Sigmoid colon (tissue), 7 donors: Measurements from ENCODE around the gene SSB. TPM values are rescaled to one million over a fixed set of nuclear protein-coding genes. Genes with fewer than 3 reads are reported as not detected.

Experiments
- DNase-seq: peaks from one replicate; pipeline ENCODE4 v3.0.0-alpha.2; 2019
- H3K27ac ChIP-seq, 4 donors: fragments of 200-600 bp; sonication (generic); one replicate each; pipeline ENCODE4 v1.5.1; 2016 to 2019; ENCODE audit warnings: mild to moderate bottlenecking in 1 of 4
- H3K27me3 ChIP-seq, 3 donors: fragments of 200-600 bp; sonication (generic); one replicate each; pipeline ENCODE4 v1.5.1; 2019; ENCODE audit warnings: mild to moderate bottlenecking in 1 of 3
- H3K36me3 ChIP-seq, 4 donors: fragments of 200-600 bp; sonication (generic); one replicate each; pipeline ENCODE4 v1.5.1; 2016 to 2019
- H3K4me1 ChIP-seq, 4 donors: fragments of 200-600 bp; sonication (generic); one replicate each; pipeline ENCODE4 v1.5.1; 2017 to 2019
- H3K4me3 ChIP-seq, 4 donors: fragments of 200-600 bp; sonication (generic); one replicate each; pipeline ENCODE4 v1.5.1; 2017 to 2019; ENCODE audit warnings: mild to moderate bottlenecking in 2 of 4, moderate library complexity in 1 of 4
- H3K9me3 ChIP-seq, 4 donors: fragments of 200-600 bp in 3 of 4; sonication (generic) in 3 of 4; one replicate each; pipeline versions ENCODE4 v1.5.1 to v1.6.1; 2013 to 2019
- CTCF ChIP-seq, 4 experiments: fragments of 450-650 bp in 3 of 4; fragments of 200-600 bp in 1 of 4; IDR thresholded peaks; one replicate each; pipeline ENCODE4 v1.5.1; 2016 to 2019; ENCODE audit warnings: antibody characterized with exemption in 4 of 4, mild to moderate bottlenecking in 3 of 4, moderate library complexity in 2 of 4
- EP300 ChIP-seq, 4 donors: sonication (generic); formaldehyde crosslinking; IDR thresholded peaks; one replicate each; pipeline ENCODE4 v1.6.1; 2017; ENCODE audit warnings: antibody characterized with exemption in 4 of 4
- POLR2A ChIP-seq, 2 donors: fragments of 450-650 bp; IDR thresholded peaks; one replicate each; pipeline ENCODE4 v1.6.1; 2016; ENCODE audit warnings: antibody characterized with exemption in 2 of 2, mild to moderate bottlenecking in 2 of 2, moderate library complexity in 2 of 2
- POLR2AphosphoS5 ChIP-seq, 4 donors: sonication (generic); formaldehyde crosslinking; IDR thresholded peaks; one replicate each; pipeline ENCODE4 v1.6.1; 2017; ENCODE audit warnings: antibody characterized with exemption in 4 of 4
- WGBS, 2 donors: extraction: QIAGEN DNeasy Blood & Tissue Kit; methylation state at CpG; one replicate each; pipeline ENCODE4 v1.1.7; 2013; 5-methylcytosine and 5-hydroxymethylcytosine counted together
- intact Hi-C: fragments of 100-400 bp; cut with DNase I; formaldehyde crosslinking; loops from one replicate; pipeline ENCODE4 v1.15.1; 2023
- polyA plus RNA-seq, 3 donors: library from polyadenylated mRNA; stranded (reverse); fragments of 200-250 nt; gene quantifications; one replicate each; pipeline ENCODE4 v1.2.3, GENCODE V29; 2013
- total RNA-seq, 4 donors: library from RNA; depleted of rRNA; stranded (reverse); fragments of >200 nt; gene quantifications; one replicate each; pipeline ENCODE4 v1.1.0, GENCODE V29; 2016
- donor health status: healthy with polysubstance abuse.
- donor health status: Bipolar disorder and iron deficiency.
- donor health status: healthy.

The SSB gene
- total and polyA plus RNA-seq, 7 donors = 55.0 to 126 (median 71.7) TPM

GRCh38 chr2:169767243-169767888 lies 31.3 kb upstream of the SSB start:
- 16 to 27% methylated on average over 12 of the region's 12 CpGs for WGBS, 2 donors
- TF ChIP-seq POLR2AphosphoS5 (IDR thresholded peaks at IDR 0.05) = peak in 1 of 4 donors; percentile 8
- peak in 3 of 4 experiments; percentile 46 to 65 (median 53) for TF ChIP-seq CTCF (IDR thresholded peaks at IDR 0.05)
- no peak for TF ChIP-seq EP300 (IDR thresholded peaks at IDR 0.05)
- no peak for TF ChIP-seq POLR2A (IDR thresholded peaks at IDR 0.05)
- intact Hi-C loops = no loop called here
- DNase-seq = peak; percentile 67
- H3K27ac ChIP-seq = no peak overlapping the region
- peaks cover 2 to 17% (median 11%) of the 10 kb centered on the region in 4 donors for H3K4me1 ChIP-seq
- no peaks in the 10 kb centered on the region for H3K36me3 ChIP-seq
- no peak overlapping the region for H3K4me3 ChIP-seq
- no peaks in the 10 kb centered on the region for H3K9me3 ChIP-seq
- no peaks in the 10 kb centered on the region for H3K27me3 ChIP-seq

- H3K27ac ChIP-seq = no peak overlapping the region
- no peaks in the 10 kb centered on the region for H3K36me3 ChIP-seq
- 31 to 44% methylated on average over 72 of the region's 72 CpGs for WGBS, 2 donors
- DNase-seq = no peak
- intact Hi-C loops = no loop called here
- peak overlapping the region in 3 of 4 donors; percentile 14 to 28 (median 26) for H3K4me3 ChIP-seq
- TF ChIP-seq POLR2A (IDR thresholded peaks at IDR 0.05) = no peak
- no peak for TF ChIP-seq POLR2AphosphoS5 (IDR thresholded peaks at IDR 0.05)
- peaks cover 2 to 17% (median 11%) of the 10 kb centered on the region in 4 donors for H3K4me1 ChIP-seq
- no peaks in the 10 kb centered on the region for H3K27me3 ChIP-seq
- no peaks in the 10 kb centered on the region for H3K9me3 ChIP-seq
Observed at GRCh38 chr2:169768262-169768995, 30.2 kb upstream of the SSB start.

GRCh38 chr2:169771021-169771420 lies 27.6 kb upstream of the SSB start:
- WGBS, 2 donors = 69 to 88% methylated on average over 5 of the region's 5 CpGs
- intact Hi-C loops = no loop called here

GRCh38 chr2:169771612-169772011 lies 27.1 kb upstream of the SSB start:
- H3K27me3 ChIP-seq = no peaks in the 10 kb centered on the region
- intact Hi-C loops = no loop called here
- H3K9me3 ChIP-seq = no peaks in the 10 kb centered on the region
- no peak for DNase-seq
- no peak overlapping the region for H3K27ac ChIP-seq
- H3K4me1 ChIP-seq = peaks cover 2 to 27% (median 18%) of the 10 kb centered on the region in 4 donors
- no peak overlapping the region for H3K4me3 ChIP-seq
- TF ChIP-seq CTCF (IDR thresholded peaks at IDR 0.05) (no peak), EP300 (IDR thresholded peaks at IDR 0.05) (no peak), POLR2AphosphoS5 (IDR thresholded peaks at IDR 0.05) (no peak), POLR2A (IDR thresholded peaks at IDR 0.05) (no peak)
- H3K36me3 ChIP-seq = no peaks in the 10 kb centered on the region
- WGBS, 2 donors = 85 to 94% methylated on average over 2 of the region's 2 CpGs

More at GRCh38 chr2:169771021-169771420, 27.6 kb upstream of the SSB start:
- H3K27me3 ChIP-seq = no peaks in the 10 kb centered on the region
- H3K4me1 ChIP-seq = peaks cover 2 to 21% (median 15%) of the 10 kb centered on the region in 4 donors
- no peaks in the 10 kb centered on the region for H3K9me3 ChIP-seq
- TF ChIP-seq CTCF (IDR thresholded peaks at IDR 0.05) (no peak), POLR2AphosphoS5 (IDR thresholded peaks at IDR 0.05) (no peak), POLR2A (IDR thresholded peaks at IDR 0.05) (no peak), EP300 (IDR thresholded peaks at IDR 0.05) (no peak)
- no peaks in the 10 kb centered on the region for H3K36me3 ChIP-seq
- H3K27ac ChIP-seq = no peak overlapping the region
- no peak overlapping the region for H3K4me3 ChIP-seq
- DNase-seq = no peak

- 87 to 93% methylated on average over 2 of the region's 2 CpGs for WGBS, 2 donors
Observed at GRCh38 chr2:169772651-169773050, 26.0 kb upstream of the SSB start.

More at GRCh38 chr2:169772651-169773050, 26.0 kb upstream of the SSB start:
- Histone ChIP-seq H3K27ac (no peak overlapping the region), H3K4me3 (no peak overlapping the region), H3K36me3 (no peaks in the 10 kb centered on the region), H3K4me1 (peaks cover 0 to 22% (median 12%) of the 10 kb centered on the region in 4 donors), H3K9me3 (no peaks in the 10 kb centered on the region), H3K27me3 (no peaks in the 10 kb centered on the region)
- TF ChIP-seq POLR2A (IDR thresholded peaks at IDR 0.05) (no peak), CTCF (IDR thresholded peaks at IDR 0.05) (no peak), POLR2AphosphoS5 (IDR thresholded peaks at IDR 0.05) (no peak), EP300 (IDR thresholded peaks at IDR 0.05) (no peak)
- intact Hi-C loops = no loop called here
- no peak for DNase-seq
